Measurements from ENCODE around the gene CASR. TPM values are rescaled to one million over a fixed set of nuclear protein-coding genes. Genes with fewer than 3 reads are reported as not detected.

CASR gene
- polyA plus RNA-seq, 1 of the 3 experiments (the other 2 are of a cell fraction) = not detected

GRCh38 chr3:122231465-122232157 lies 48.1 kb downstream of the CASR start:
- ChIA-PET POLR2A (no interaction called here), CTCF (no interaction called here)

More at GRCh38 chr3:122231465-122232157, 48.1 kb downstream of the CASR start:
- no peaks in the 10 kb centered on the region for H4K20me1 ChIP-seq (ENCODE audit: insufficient read depth)
- H3K79me2 ChIP-seq (ENCODE audit: insufficient read depth) = no peaks in the 10 kb centered on the region
- no peaks in the 10 kb centered on the region for H3F3A ChIP-seq (replicated peaks; ENCODE audit: insufficient read depth)
- H3K9me2 ChIP-seq = no peaks in the 10 kb centered on the region
- H3K9me3 ChIP-seq = no peaks in the 10 kb centered on the region
- H3K9ac ChIP-seq = no peak overlapping the region
- H3K27me3 ChIP-seq (ENCODE audit: insufficient read depth) = peaks cover 20% of the 10 kb centered on the region; the same call in 1 of the 2 replicates
- no peaks in the 10 kb centered on the region; a peak in 1 of 4 replicates for H3K4me1 ChIP-seq (ENCODE audit: control insufficient read depth in 1 of 2, insufficient read depth in 2 of 2, low read depth in 1 of 2, low read length in 1 of 2)
- WGBS (ENCODE audit: low lambda C conversion rate) = 8% methylated on average over 9 of the region's 9 CpGs
- H3K36me3 ChIP-seq (replicated peaks in 1 of 2; ENCODE audit: control insufficient read depth in 1 of 2, insufficient read depth in 2 of 2, low read length in 1 of 2) = no peaks in the 10 kb centered on the region
- no peak overlapping the region for H2AFZ ChIP-seq (ENCODE audit: low read depth)
- no peak overlapping the region for H3K4me2 ChIP-seq
- TF ChIP-seq CHD2 (IDR thresholded peaks at IDR 0.05; ENCODE audit: low read length, partially characterized antibody) (no peak), REST (IDR thresholded peaks at IDR 0.05; ENCODE audit: low read depth, low read length) (no peak), CTCF (IDR thresholded peaks at IDR 0.05) (no peak), USF2 (IDR thresholded peaks at IDR 0.05; ENCODE audit: borderline replicate concordance, low read depth, low read length) (no peak), MAX (IDR thresholded peaks at IDR 0.05; ENCODE audit: low read depth) (no peak), TEAD4 (IDR thresholded peaks at IDR 0.05; ENCODE audit: borderline replicate concordance, insufficient read depth) (no peak), POLR2AphosphoS5 (IDR thresholded peaks at IDR 0.05; ENCODE audit: low read depth, low read length) (no peak), EZH2phosphoT487 (IDR thresholded peaks at IDR 0.05; ENCODE audit: borderline replicate concordance, low read depth) (no peak), NRF1 (IDR thresholded peaks at IDR 0.05; ENCODE audit: low read depth, low read length) (no peak), MXI1 (IDR thresholded peaks at IDR 0.05; ENCODE audit: low read depth, low read length) (no peak), FOXM1 (IDR thresholded peaks at IDR 0.05; ENCODE audit: low read depth) (no peak), PBX3 (IDR thresholded peaks at IDR 0.05) (no peak), MEF2A (IDR thresholded peaks at IDR 0.05; ENCODE audit: borderline replicate concordance, low read depth) (no peak), TCF12 (IDR thresholded peaks at IDR 0.05) (no peak), SIN3A (IDR thresholded peaks at IDR 0.05; ENCODE audit: borderline replicate concordance, low read depth, low read length) (no peak)
- DNase-seq = no peak
- no peak overlapping the region for H3K4me3 ChIP-seq (ENCODE audit: low read depth in 2 of 2, low read length in 1 of 2)
- no peak overlapping the region for H3K27ac ChIP-seq (ENCODE audit: low read depth in 2 of 2, low read length in 1 of 2)
